NCI-H1436 (cell line): ENCODE data around the gene ABCF2.

Experiments used
- DNase-seq: peaks from one replicate; lab custom pipeline; 2025; lab: John Stamatoyannopoulos, UW

Gene ABCF2

GRCh38 chr7:151195616-151196450 lies 31.2 kb downstream of the ABCF2 start:
- DNase-seq, result no peak

GRCh38 chr7:151194188-151194587 lies 32.8 kb downstream of the ABCF2 start:
- no peak for DNase-seq

- DNase-seq, result no peak
These were observed 33.6 kb downstream of the ABCF2 start for GRCh38 chr7:151193203-151193978.

GRCh38 chr7:151192002-151192539 lies 34.9 kb downstream of the ABCF2 start:
- DNase-seq, result no peak

GRCh38 chr7:151191544-151191943 lies 35.5 kb downstream of the ABCF2 start:
- DNase-seq, result no peak

GRCh38 chr7:151189038-151189437 lies 38.0 kb downstream of the ABCF2 start:
- DNase-seq, result no peak

- no peak for DNase-seq
These were observed 38.8 kb downstream of the ABCF2 start for GRCh38 chr7:151188252-151188542.

- DNase-seq, result no peak
These were observed 39.4 kb downstream of the ABCF2 start for GRCh38 chr7:151187409-151188251.

GRCh38 chr7:151186640-151187408 lies 40.2 kb downstream of the ABCF2 start, which contains the start of gene ASB10:
Gene ASB10 (minus strand): TSS chr7:151187250. CDS start chr7:151187130, 120 bp downstream.
- no peak for DNase-seq

GRCh38 chr7:151185762-151186639 lies 41.0 kb downstream of the ABCF2 start:
- DNase-seq, result no peak

- no peak for DNase-seq
These were observed 46.0 kb downstream of the ABCF2 start for GRCh38 chr7:151181011-151181431.

GRCh38 chr7:151179946-151180345 lies 47.1 kb downstream of the ABCF2 start:
- no peak for DNase-seq

GRCh38 chr7:151179287-151179860 lies 47.6 kb downstream of the ABCF2 start:
- no peak for DNase-seq

GRCh38 chr7:151178831-151179230 lies 48.2 kb downstream of the ABCF2 start:
- no peak for DNase-seq

GRCh38 chr7:151178236-151178635 lies 48.8 kb downstream of the ABCF2 start:
- no peak for DNase-seq

- no peak for DNase-seq
These were observed 49.7 kb downstream of the ABCF2 start for GRCh38 chr7:151177310-151177709.

- no peak for DNase-seq
These were observed 50.6 kb downstream of the ABCF2 start for GRCh38 chr7:151176401-151176800.

- DNase-seq, result no peak
These were observed 51.2 kb downstream of the ABCF2 start for GRCh38 chr7:151175793-151176311.

GRCh38 chr7:151175047-151175792 lies 51.8 kb downstream of the ABCF2 start:
- no peak for DNase-seq
